WTC11 (cell line): ENCODE measurements around the gene MADD. TPM values are rescaled to one million over a fixed set of nuclear protein-coding genes. Genes with fewer than 3 reads are reported as not detected.

Experiments used
- ATAC-seq: fragments of 200-7000 bp; cut with Tn5 transposase; 2 replicates; pipeline ENCODE4 v1.10.0; 2021; ENCODE audit warnings: mild to moderate bottlenecking, moderate library complexity
- CTCF ChIA-PET: fragments of 300-600 bp; sonication (Branson Sonifier 250); formaldehyde crosslinking; loops from one replicate; lab custom pipeline; 2021; ENCODE audit warnings: antibody characterized with exemption; lab: Charles Lee
- POLR2A ChIA-PET: fragments of 350-600 bp; sonication (Branson Sonifier 250); formaldehyde crosslinking; loops from one replicate; lab custom pipeline; 2021; ENCODE audit warnings: antibody characterized with exemption; lab: Charles Lee
- DNase-seq: peaks from one replicate; pipeline ENCODE4 v3.0.0; 2021; ENCODE audit warnings: low spot score
- H3K27ac Mint-ChIP-seq: 2 replicates; pipeline ENCODE4 v1.8.0; 2021; ENCODE audit warnings: mixed read lengths
- H3K27me3 Mint-ChIP-seq: 2 replicates; pipeline ENCODE4 v1.8.0; 2021; ENCODE audit warnings: low read depth, mild to moderate bottlenecking, moderate library complexity, mixed read lengths
- H3K36me3 Mint-ChIP-seq: 2 replicates; pipeline ENCODE4 v1.8.0; 2021; ENCODE audit warnings: mixed read lengths
- H3K4me1 Mint-ChIP-seq: 2 replicates; pipeline ENCODE4 v1.8.0; 2022; ENCODE audit warnings: mixed read lengths
- H3K4me3 Mint-ChIP-seq: 2 replicates; pipeline ENCODE4 v1.8.0; 2021; ENCODE audit warnings: mild to moderate bottlenecking, moderate library complexity, mixed read lengths
- H3K9me3 Mint-ChIP-seq: 2 replicates; pipeline ENCODE4 v1.8.0; 2021; ENCODE audit warnings: mixed read lengths
- ATF1 ChIP-seq: sonication (generic); formaldehyde crosslinking; IDR thresholded peaks from 2 replicates; pipeline ENCODE4 v1.8.1; 2023; ENCODE audit warnings: mild to moderate bottlenecking, moderate library complexity, missing genetic modification reagents
- ATF2 ChIP-seq: sonication (generic); formaldehyde crosslinking; IDR thresholded peaks from 2 replicates; pipeline ENCODE4 v1.8.1; 2022; ENCODE audit warnings: low read depth, missing genetic modification reagents, borderline replicate concordance
- ATF6 ChIP-seq: sonication (generic); formaldehyde crosslinking; IDR thresholded peaks from 2 replicates; pipeline ENCODE4 v1.8.1; 2023; ENCODE audit warnings: mild to moderate bottlenecking, missing genetic modification reagents
- CREB1 ChIP-seq: sonication (generic); formaldehyde crosslinking; IDR thresholded peaks from 2 replicates; pipeline ENCODE4 v1.8.0; 2023; ENCODE audit warnings: mild to moderate bottlenecking, missing genetic modification reagents
- E2F1 ChIP-seq: sonication (generic); formaldehyde crosslinking; IDR thresholded peaks from 2 replicates; pipeline ENCODE4 v1.8.0; 2022; ENCODE audit warnings: mild to moderate bottlenecking, missing genetic modification reagents
- EMX1 ChIP-seq: fragments of 250-450 bp; sonication (Bioruptor Pico); IDR thresholded peaks from 2 replicates; pipeline ENCODE4 v1.8.0; 2021; ENCODE audit warnings: mild to moderate bottlenecking
- FOXP1 ChIP-seq: sonication (generic); formaldehyde crosslinking; IDR thresholded peaks from 2 replicates; pipeline ENCODE4 v1.8.0; 2022; ENCODE audit warnings: missing genetic modification reagents, mild to moderate bottlenecking, moderate library complexity, borderline replicate concordance
- HMGA2 ChIP-seq: fragments of 250-450 bp; sonication (Bioruptor Pico); IDR thresholded peaks from 2 replicates; pipeline ENCODE4 v1.4.0; 2021; ENCODE audit warnings: mild to moderate bottlenecking, moderate library complexity
- IRF2 ChIP-seq: sonication (generic); formaldehyde crosslinking; IDR thresholded peaks from 2 replicates; pipeline ENCODE4 v1.8.0; 2022; ENCODE audit warnings: low read depth, missing genetic modification reagents, borderline replicate concordance
- JAZF1 ChIP-seq: fragments of 250-450 bp; sonication (Bioruptor Pico); IDR thresholded peaks from 2 replicates; pipeline ENCODE4 v1.9.0; 2021; ENCODE audit warnings: moderate library complexity, mild to moderate bottlenecking, inconsistent platforms
- JUN ChIP-seq: sonication (generic); formaldehyde crosslinking; IDR thresholded peaks from 2 replicates; pipeline ENCODE4 v1.8.0; 2023; ENCODE audit warnings: mild to moderate bottlenecking, missing genetic modification reagents
- MAX ChIP-seq: sonication (generic); formaldehyde crosslinking; IDR thresholded peaks from 2 replicates; pipeline ENCODE4 v1.8.0; 2022; ENCODE audit warnings: mild to moderate bottlenecking, missing genetic modification reagents
- MLX ChIP-seq: sonication (generic); formaldehyde crosslinking; IDR thresholded peaks from 2 replicates; pipeline ENCODE4 v1.8.1; 2023; ENCODE audit warnings: mild to moderate bottlenecking, missing genetic modification reagents, moderate library complexity
- RELA ChIP-seq: sonication (generic); formaldehyde crosslinking; IDR thresholded peaks from 2 replicates; pipeline ENCODE4 v1.8.1; 2022; ENCODE audit warnings: missing genetic modification reagents, mild to moderate bottlenecking, borderline replicate concordance
- SOX15 ChIP-seq: fragments of 250-450 bp; sonication (Bioruptor Pico); IDR thresholded peaks from 2 replicates; pipeline ENCODE4 v1.9.0; 2021; ENCODE audit warnings: mild to moderate bottlenecking
- TCF7 ChIP-seq: sonication (generic); formaldehyde crosslinking; IDR thresholded peaks from 2 replicates; pipeline ENCODE4 v1.8.0; 2022; ENCODE audit warnings: mild to moderate bottlenecking, low read depth, missing genetic modification reagents, moderate library complexity
- ZBTB21 ChIP-seq: sonication (generic); formaldehyde crosslinking; IDR thresholded peaks from 2 replicates; pipeline ENCODE4 v1.8.1; 2023; ENCODE audit warnings: mild to moderate bottlenecking, missing genetic modification reagents, borderline replicate concordance
- ZBTB43 ChIP-seq: sonication (generic); formaldehyde crosslinking; IDR thresholded peaks from 2 replicates; pipeline ENCODE4 v1.8.1; 2023; ENCODE audit warnings: mild to moderate bottlenecking, missing genetic modification reagents
- ZNF138 ChIP-seq: sonication (generic); formaldehyde crosslinking; conservative IDR thresholded peaks from 2 replicates; pipeline ENCODE4 v1.8.1; 2022; ENCODE audit warnings: mild to moderate bottlenecking, moderate library complexity, missing genetic modification reagents
- ZNF232 ChIP-seq: sonication (generic); formaldehyde crosslinking; IDR thresholded peaks from 2 replicates; pipeline ENCODE4 v1.8.0; 2022; ENCODE audit warnings: mild to moderate bottlenecking, missing genetic modification reagents
- ZNF423 ChIP-seq: fragments of 250-450 bp; sonication (Bioruptor Pico); IDR thresholded peaks from 2 replicates; pipeline ENCODE4 v2.1.2; 2022; ENCODE audit warnings: mild to moderate bottlenecking, moderate library complexity
- ZNF512 ChIP-seq: sonication (generic); formaldehyde crosslinking; IDR thresholded peaks from 2 replicates; pipeline ENCODE4 v1.8.1; 2022; ENCODE audit warnings: missing genetic modification reagents, borderline replicate concordance
- total RNA-seq: library from RNA; stranded (reverse); gene quantifications from 3 replicates; pipeline ENCODE4 v1.2.3, GENCODE V29; 2021

MADD gene
- total RNA-seq, 1 experiment from 2014 or later = 47.5 TPM

- TF ChIP-seq ATF6 (CRISPR knock-in tag) = no peak
- TF ChIP-seq SOX15 (CRISPR knock-in tag) = no peak
- no peak for TF ChIP-seq JUN (CRISPR knock-in tag)
- TF ChIP-seq ZBTB43 (CRISPR knock-in tag) = no peak
- no peak for TF ChIP-seq MAX (CRISPR knock-in tag)
- TF ChIP-seq ATF1 (CRISPR knock-in tag) = no peak
- no peak for TF ChIP-seq ZNF138 (CRISPR knock-in tag)
- TF ChIP-seq FOXP1 (CRISPR knock-in tag) = no peak
Observed at GRCh38 chr11:47261291-47261800, 8.6 kb upstream of the MADD start (continued).

GRCh38 chr11:47264119-47264518 lies 5.8 kb upstream of the MADD start:
- DNase-seq (no peak), ATAC-seq (no peak)
- no peaks in the 10 kb centered on the region for H3K36me3 Mint-ChIP-seq
- no peak overlapping the region for H3K4me3 Mint-ChIP-seq
- ChIA-PET CTCF (interaction anchor here (0.7 to 2.0 kb wide), 3 partner anchors 8 to 91 kb away, joined by 3 to 7 read pairs (median 6); no protein-coding TSS in a partner anchor), POLR2A (no interaction called here)
- H3K27me3 Mint-ChIP-seq = no peaks in the 10 kb centered on the region
- peaks cover 24% of the 10 kb centered on the region for H3K4me1 Mint-ChIP-seq
- H3K9me3 Mint-ChIP-seq = no peaks in the 10 kb centered on the region
- peak overlapping the region; percentile 55; the same call in 1 of the 2 replicates for H3K27ac Mint-ChIP-seq
- TF ChIP-seq TCF7 (CRISPR knock-in tag) = no peak

- CTCF ChIA-PET = interaction anchor here (2.0 kb wide), 1 partner anchor 90 kb away, joined by 7 read pairs; no protein-coding TSS in a partner anchor
- ATAC-seq (no peak), DNase-seq (no peak)
- no peaks in the 10 kb centered on the region for H3K27me3 Mint-ChIP-seq
- H3K9me3 Mint-ChIP-seq = no peaks in the 10 kb centered on the region
- H3K27ac Mint-ChIP-seq = no peak overlapping the region
- no peak overlapping the region for H3K4me3 Mint-ChIP-seq
- TF ChIP-seq ZNF512 (CRISPR knock-in tag) = no peak
- no peak for TF ChIP-seq MAX (CRISPR knock-in tag)
- no peak for TF ChIP-seq FOXP1 (CRISPR knock-in tag)
- TF ChIP-seq ZNF423 (CRISPR knock-in tag) = no peak
- no peak for TF ChIP-seq HMGA2
- no peak for TF ChIP-seq JAZF1 (CRISPR knock-in tag)
- TF ChIP-seq EMX1 = no peak
- TF ChIP-seq E2F1 = no peak
- no peak for TF ChIP-seq ATF2 (CRISPR knock-in tag)
- no peak for TF ChIP-seq MLX (CRISPR knock-in tag)
- TF ChIP-seq RELA = no peak
- no peak for TF ChIP-seq IRF2 (CRISPR knock-in tag)
- no peak for TF ChIP-seq CREB1 (CRISPR knock-in tag)
- no peak for TF ChIP-seq ZBTB21 (CRISPR knock-in tag)
- no peak for TF ChIP-seq ZNF232 (CRISPR knock-in tag)
- peaks cover 22% of the 10 kb centered on the region for H3K4me1 Mint-ChIP-seq
- H3K36me3 Mint-ChIP-seq = no peaks in the 10 kb centered on the region
- POLR2A ChIA-PET = no interaction called here
Observed at GRCh38 chr11:47264521-47264920, 5.4 kb upstream of the MADD start.
